ENCODE results near the gene UST. TPM values are rescaled to one million over a fixed set of nuclear protein-coding genes. Genes with fewer than 3 reads are reported as not detected.

Gene UST
- total and polyA plus RNA-seq, 2 of the 8 experiments (the other 6 are each of a cell fraction or from before 2014, with no cell fraction given), result 13.5 to 34.5 TPM

DNA sequence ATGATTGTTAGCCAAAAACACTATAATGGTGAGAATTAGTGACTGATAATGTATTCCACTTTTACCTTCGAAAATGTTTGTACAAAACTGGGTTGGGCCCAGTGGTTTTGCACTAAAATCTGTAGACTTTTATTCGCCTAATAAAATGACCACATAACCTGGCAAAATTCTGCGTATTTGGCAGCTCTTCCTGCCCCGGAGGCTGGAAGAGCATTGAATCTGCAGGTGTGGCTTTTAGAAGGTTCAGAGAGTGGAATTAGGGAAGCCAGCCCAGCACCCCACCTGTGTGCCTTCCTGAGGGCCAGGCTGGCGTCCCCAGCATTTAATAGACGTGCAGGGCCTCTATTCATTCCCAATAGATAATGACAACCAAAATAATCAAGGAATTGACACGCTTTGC, 256.7 kb downstream of the UST start:
- no peaks in the 10 kb centered on the region for H3K23me2 ChIP-seq (ENCODE audit: low read depth, low read length)
- peaks cover 2 to 28% (median 11%) of the 10 kb centered on the region in 4 experiments; a peak in 6 of 8 replicates for H3K36me3 ChIP-seq (ENCODE audit: control insufficient read depth in 2 of 4, insufficient read depth in 4 of 4, low read length in 3 of 4)
- no peak overlapping the region for H2BK12ac ChIP-seq (ENCODE audit: low read depth, low read length)
- H3K4me3 ChIP-seq (ENCODE audit: extremely low read depth in 1 of 4, insufficient read depth in 2 of 4, low read depth in 3 of 4, low read length in 4 of 4), result no peak overlapping the region
- no peak overlapping the region for H4K8ac ChIP-seq (ENCODE audit: extremely low read depth, insufficient read depth, low read length)
- POLR2A ChIA-PET (ENCODE audit: partially characterized antibody), result interaction anchor here (2.2 kb wide), 1 partner anchor 11 kb away, joined by 5 read pairs; no protein-coding TSS in a partner anchor
- H3K4me1 ChIP-seq (replicated peaks in 1 of 4; ENCODE audit: control insufficient read depth in 3 of 4, insufficient read depth in 4 of 4, low read length in 3 of 4), result no peaks in the 10 kb centered on the region
- H4K20me1 ChIP-seq (replicated peaks in 1 of 2; ENCODE audit: control insufficient read depth in 1 of 2, insufficient read depth in 2 of 2, low read length in 2 of 2), result no peaks in the 10 kb centered on the region
- no peak overlapping the region for H2BK15ac ChIP-seq (ENCODE audit: low read length)
- no peak overlapping the region for H4K91ac ChIP-seq (replicated peaks; ENCODE audit: insufficient read length, low read length)
- H3K4ac ChIP-seq (replicated peaks; ENCODE audit: insufficient read length, low read depth, low read length), result no peak overlapping the region
- no peak overlapping the region for H3K14ac ChIP-seq (ENCODE audit: insufficient read length)
- no peak overlapping the region for H2BK5ac ChIP-seq (ENCODE audit: low read depth, low read length)
- CTCF ChIA-PET (ENCODE audit: partially characterized antibody), result no interaction called here
- no peak overlapping the region for H2BK120ac ChIP-seq (replicated peaks; ENCODE audit: low read depth, low read length)
- no peak overlapping the region for H3K4me2 ChIP-seq (ENCODE audit: insufficient read depth in 1 of 2, low read depth in 2 of 2, low read length in 2 of 2)
- H4K5ac ChIP-seq (ENCODE audit: insufficient read length, low read depth, low read length), result no peak overlapping the region
- H3K9ac ChIP-seq (replicated peaks in 1 of 4; ENCODE audit: extremely low read depth in 1 of 4, low read depth in 3 of 4, low read length in 3 of 4), result no peak overlapping the region
- FAIRE-seq (no peak), DNase-seq (ENCODE audit: low read depth in 1 of 2, low spot score in 2 of 2) (no peak)
- peaks cover 2 to 7% of the 10 kb centered on the region in 2 experiments; a peak in 2 of 4 replicates for H3K9me3 ChIP-seq (ENCODE audit: insufficient read depth in 2 of 2, low read depth in 1 of 2, low read length in 1 of 2)
- WGBS, 2 experiments (ENCODE audit: extremely low coverage in 1 of 2, insufficient coverage in 1 of 2, insufficient read length in 1 of 2, insufficient replicate concordance in 2 of 2, low coverage in 1 of 2, low lambda C conversion rate in 2 of 2, missing lambda C conversion rate in 1 of 2), result 97% methylated on average over 7 of the region's 7 CpGs; no CpG with 5 or more reads in 1 of the 2 experiments
- H3K56ac ChIP-seq (replicated peaks; ENCODE audit: insufficient read length, low read depth, low read length), result no peak overlapping the region
- H2AFZ ChIP-seq (ENCODE audit: low read length), result no peak overlapping the region
- H2AK5ac ChIP-seq (ENCODE audit: low read depth, low read length), result no peak overlapping the region
- H2BK20ac ChIP-seq (ENCODE audit: low read length), result no peak overlapping the region
- no peak overlapping the region for H3K23ac ChIP-seq (ENCODE audit: insufficient read length)
- H3K79me2 ChIP-seq (ENCODE audit: control insufficient read depth in 1 of 2, insufficient read depth in 2 of 2, low read length in 2 of 2), result no peaks in the 10 kb centered on the region
- H3K27ac ChIP-seq (ENCODE audit: low read depth, low read length), result no peak overlapping the region
- H3K27me3 ChIP-seq (replicated peaks in 1 of 4; ENCODE audit: control insufficient read depth in 3 of 4, extremely low read depth in 1 of 4, insufficient read depth in 3 of 4, low read length in 3 of 4), result no peaks in the 10 kb centered on the region
- no peaks in the 10 kb centered on the region for H3K79me1 ChIP-seq (ENCODE audit: low read depth, low read length)
- no peak overlapping the region for H3K18ac ChIP-seq (ENCODE audit: extremely low read depth, low read length)
- TF ChIP-seq KDM1A (IDR thresholded peaks at IDR 0.05; ENCODE audit: borderline replicate concordance, low read length) (no peak), CEBPB (IDR thresholded peaks at IDR 0.05; ENCODE audit: low read depth, low read length) (no peak), JUND (IDR thresholded peaks at IDR 0.05; ENCODE audit: low read length) (no peak), CBX5 (IDR thresholded peaks at IDR 0.05; ENCODE audit: low read depth, low read length) (no peak), RXRA (IDR thresholded peaks at IDR 0.05; ENCODE audit: insufficient read depth, low read depth, low read length) (no peak), HDAC2 (IDR thresholded peaks at IDR 0.05; ENCODE audit: borderline replicate concordance in 1 of 2, low read depth in 2 of 2, low read length in 2 of 2) (no peak), TAF1 (IDR thresholded peaks at IDR 0.05; ENCODE audit: low read depth, low read length) (no peak), CBX8 (IDR thresholded peaks at IDR 0.05; ENCODE audit: borderline replicate concordance, low read depth, low read length) (no peak), POU5F1 (IDR thresholded peaks at IDR 0.05; ENCODE audit: low read depth, low read length) (no peak), CREB1 (IDR thresholded peaks at IDR 0.05) (no peak)
- TF ChIP-seq, protein P1, sequence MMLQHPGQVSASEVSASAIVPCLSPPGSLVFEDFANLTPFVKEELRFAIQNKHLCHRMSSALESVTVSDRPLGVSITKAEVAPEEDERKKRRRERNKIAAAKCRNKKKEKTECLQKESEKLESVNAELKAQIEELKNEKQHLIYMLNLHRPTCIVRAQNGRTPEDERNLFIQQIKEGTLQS (IDR thresholded peaks at IDR 0.05; ENCODE audit: insufficient read depth, low read depth, low read length), result no peak
- TF ChIP-seq, protein P2, sequence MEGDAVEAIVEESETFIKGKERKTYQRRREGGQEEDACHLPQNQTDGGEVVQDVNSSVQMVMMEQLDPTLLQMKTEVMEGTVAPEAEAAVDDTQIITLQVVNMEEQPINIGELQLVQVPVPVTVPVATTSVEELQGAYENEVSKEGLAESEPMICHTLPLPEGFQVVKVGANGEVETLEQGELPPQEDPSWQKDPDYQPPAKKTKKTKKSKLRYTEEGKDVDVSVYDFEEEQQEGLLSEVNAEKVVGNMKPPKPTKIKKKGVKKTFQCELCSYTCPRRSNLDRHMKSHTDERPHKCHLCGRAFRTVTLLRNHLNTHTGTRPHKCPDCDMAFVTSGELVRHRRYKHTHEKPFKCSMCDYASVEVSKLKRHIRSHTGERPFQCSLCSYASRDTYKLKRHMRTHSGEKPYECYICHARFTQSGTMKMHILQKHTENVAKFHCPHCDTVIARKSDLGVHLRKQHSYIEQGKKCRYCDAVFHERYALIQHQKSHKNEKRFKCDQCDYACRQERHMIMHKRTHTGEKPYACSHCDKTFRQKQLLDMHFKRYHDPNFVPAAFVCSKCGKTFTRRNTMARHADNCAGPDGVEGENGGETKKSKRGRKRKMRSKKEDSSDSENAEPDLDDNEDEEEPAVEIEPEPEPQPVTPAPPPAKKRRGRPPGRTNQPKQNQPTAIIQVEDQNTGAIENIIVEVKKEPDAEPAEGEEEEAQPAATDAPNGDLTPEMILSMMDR (IDR thresholded peaks at IDR 0.05; ENCODE audit: control extremely low read depth in 1 of 3, insufficient read depth in 1 of 3, low read depth in 1 of 3, low read length in 3 of 3), result no peak

Data from H1 (cell line).